Breast epithelium (tissue), 3 donors: ENCODE results near the gene LRRC17.

Experiments used
- CTCF ChIP-seq, 3 donors: fragments of 450-650 bp; IDR thresholded peaks; one replicate each; pipeline ENCODE4 v1.5.1; 2016 to 2017; ENCODE audit warnings: antibody characterized with exemption in 3 of 3, mild to moderate bottlenecking in 3 of 3, moderate library complexity in 3 of 3
- POLR2A ChIP-seq: fragments of 450-650 bp; IDR thresholded peaks from one replicate; pipeline ENCODE4 v1.6.1; 2016; ENCODE audit warnings: antibody characterized with exemption, mild to moderate bottlenecking, moderate library complexity
- POLR2AphosphoS5 ChIP-seq, 3 donors: sonication (generic); formaldehyde crosslinking; IDR thresholded peaks; one replicate each; pipeline ENCODE4 v1.6.1; 2017; ENCODE audit warnings: antibody characterized with exemption in 3 of 3

- TF ChIP-seq POLR2AphosphoS5 (IDR thresholded peaks at IDR 0.05) (no peak), CTCF (IDR thresholded peaks at IDR 0.05) (no peak), POLR2A (no peak)
These were observed 24.1 kb upstream of the LRRC17 start for GRCh38 chr7:102888561-102889233.
